HepG2 (cell line): ENCODE data around the gene P4HB. TPM values are rescaled to one million over a fixed set of nuclear protein-coding genes. Genes with fewer than 3 reads are reported as not detected.

ENCODE experiments used
- ATAC-seq: fragments of 200-7000 bp; cut with Tn5 transposase; 3 replicates; pipeline ENCODE4 v1.9.1; 2020; ENCODE audit warnings: mild to moderate bottlenecking, moderate library complexity
- BruUV-seq: library from RNA; stranded (reverse); fragments of 400-500 nt; replicated peaks from 2 replicates; lab custom pipeline; 2021; lab: Mats Ljungman, UMichigan
- CTCF ChIA-PET: fragments of 300-600 bp; formaldehyde crosslinking; extraction: SDS; loops from one replicate; lab custom pipeline; 2021; ENCODE audit warnings: low total read pairs, inconsistent platforms, low intra/inter-chr PET ratio; lab: Yijun Ruan, JAX
- POLR2A ChIA-PET: fragments of 350-600 bp; sonication (Branson Sonifier 250); formaldehyde crosslinking; loops from one replicate; lab custom pipeline; 2020; ENCODE audit warnings: antibody characterized with exemption, inconsistent platforms; lab: Yijun Ruan, JAX
- DNase-seq: peaks from one replicate; pipeline ENCODE4 v3.0.0-alpha.2; 2015; ENCODE audit warnings: low spot score
- FAIRE-seq: peaks from 3 replicates; lab custom pipeline; 2011; peaks lifted over from hg19 to GRCh38; lab: Jason Lieb, UNC
- H2AFZ ChIP-seq: one replicate; pipeline ENCODE4 v1.6.1; 2011; ENCODE audit warnings: low read length, inconsistent platforms
- H3K27ac ChIP-seq: fragments of 300-600 bp; 3 replicates; pipeline ENCODE4 v1.8.0; 2011; ENCODE audit warnings: mixed run types, mild to moderate bottlenecking, mixed read lengths, low read length, inconsistent platforms; ENCODE audit not compliant: insufficient read depth; ENCODE audit errors: extremely low read length
- H3K27me3 ChIP-seq, 2 experiments: fragments of 200-600 bp in 1 of 2; 2 replicates in 1 of 2; 3 replicates in 1 of 2; pipeline versions ENCODE4 v1.6.0 to v1.8.0; 2011; ENCODE audit warnings: low read length in 2 of 2, mild to moderate bottlenecking in 2 of 2, moderate library complexity in 2 of 2, inconsistent platforms in 1 of 2; ENCODE audit not compliant: insufficient read depth in 2 of 2, control insufficient read depth in 1 of 2
- H3K36me3 ChIP-seq, 2 experiments: fragments of 200-600 bp in 1 of 2; replicated peaks in 1 of 2; 2 replicates in 1 of 2; 3 replicates in 1 of 2; pipeline versions ENCODE4 v1.5.1 to v1.8.0; 2011; ENCODE audit warnings: low read length in 2 of 2, inconsistent platforms in 1 of 2; ENCODE audit not compliant: insufficient read depth in 2 of 2, control insufficient read depth in 1 of 2
- H3K4me1 ChIP-seq: 2 replicates; pipeline ENCODE4 v1.5.1; 2012; ENCODE audit warnings: low read length, inconsistent platforms; ENCODE audit not compliant: insufficient read depth
- H3K4me2 ChIP-seq: 2 replicates; pipeline ENCODE4 v1.6.0; 2011; ENCODE audit warnings: low read depth, low read length, inconsistent platforms
- H3K4me3 ChIP-seq, 3 experiments: fragments of 200-600 bp in 1 of 3; sonication (generic), shearing (Covaris generic) in 1 of 3; replicated peaks in 1 of 3; 2 replicates each; pipeline ENCODE4 v1.5.1; 2011 to 2016; ENCODE audit warnings: low read length in 3 of 3, inconsistent platforms in 2 of 3, low read depth in 2 of 3, mild to moderate bottlenecking in 2 of 3, control low read depth in 1 of 3, mixed read lengths in 1 of 3; ENCODE audit not compliant: insufficient read depth in 1 of 3
- H3K79me2 ChIP-seq: one replicate; pipeline ENCODE4 v1.6.1; 2011; ENCODE audit warnings: low read length, inconsistent platforms; ENCODE audit not compliant: insufficient read depth
- H3K9ac ChIP-seq: 2 replicates; pipeline ENCODE4 v1.6.0; 2011; ENCODE audit warnings: mild to moderate bottlenecking, low read depth, low read length, inconsistent platforms; ENCODE audit not compliant: insufficient read depth
- H3K9me3 ChIP-seq: 2 replicates; pipeline ENCODE4 v1.5.1; 2012; ENCODE audit warnings: mild to moderate bottlenecking, low read length
- H4K20me1 ChIP-seq: 2 replicates; pipeline ENCODE4 v1.6.0; 2011; ENCODE audit warnings: inconsistent platforms, mild to moderate bottlenecking, low read length, moderate library complexity; ENCODE audit not compliant: insufficient read depth
- AKAP8 ChIP-seq: sonication (generic); formaldehyde crosslinking; IDR thresholded peaks from 2 replicates; pipeline ENCODE4 v1.5.1; 2020; ENCODE audit warnings: mild to moderate bottlenecking, missing genetic modification reagents
- CHD2 ChIP-seq: IDR thresholded peaks from 2 replicates; pipeline ENCODE4 v1.6.1; 2011; ENCODE audit warnings: low read depth, low read length, improper control_type of control experiment
- FIP1L1 ChIP-seq: fragments of 200-400 bp; formaldehyde crosslinking; IDR thresholded peaks from 2 replicates; pipeline ENCODE4 v1.6.1; 2018; ENCODE audit warnings: low read depth, mild to moderate bottlenecking, low read length, moderate library complexity, borderline replicate concordance; ENCODE audit not compliant: insufficient read depth
- FOXM1 ChIP-seq: sonication (generic); formaldehyde crosslinking; IDR thresholded peaks from 2 replicates; pipeline ENCODE4 v1.5.0; 2020; ENCODE audit warnings: missing genetic modification reagents
- IRX3 ChIP-seq: sonication (generic); formaldehyde crosslinking; IDR thresholded peaks from 2 replicates; pipeline ENCODE4 v1.8.1; 2023; ENCODE audit warnings: mild to moderate bottlenecking, low read depth, missing genetic modification reagents, borderline replicate concordance
- NCOA1 ChIP-seq: sonication (generic); formaldehyde crosslinking; IDR thresholded peaks from 2 replicates; pipeline ENCODE4 v1.9.0; 2021; ENCODE audit warnings: missing genetic modification reagents
- NCOA5 ChIP-seq: sonication (generic); formaldehyde crosslinking; IDR thresholded peaks from 2 replicates; pipeline ENCODE4 v1.4.0; 2020; ENCODE audit warnings: missing genetic modification reagents
- RBM22 ChIP-seq: fragments of 200-400 bp; formaldehyde crosslinking; optimal IDR thresholded peaks from 2 replicates; pipeline ENCODE3; 2017; ENCODE audit warnings: mild to moderate bottlenecking, low read length, moderate library complexity
- TBX2 ChIP-seq: sonication (generic); formaldehyde crosslinking; IDR thresholded peaks from 2 replicates; pipeline ENCODE4 v1.5.0; 2020; ENCODE audit warnings: missing genetic modification reagents, mild to moderate bottlenecking, borderline replicate concordance
- TBX3 ChIP-seq: fragments of 450-650 bp; IDR thresholded peaks from 2 replicates; pipeline ENCODE4 v1.6.1; 2017; ENCODE audit warnings: antibody characterized with exemption, mild to moderate bottlenecking, inconsistent platforms, borderline replicate concordance
- ZFX ChIP-seq: sonication (generic); formaldehyde crosslinking; IDR thresholded peaks from 2 replicates; pipeline ENCODE4 v1.4.0; 2020; ENCODE audit warnings: mild to moderate bottlenecking, low read depth, missing genetic modification reagents, moderate library complexity
- ZFY ChIP-seq: sonication (generic); formaldehyde crosslinking; IDR thresholded peaks from 2 replicates; pipeline ENCODE4 v1.4.0; 2020; ENCODE audit warnings: missing genetic modification reagents
- ZKSCAN8 ChIP-seq: IDR thresholded peaks from 2 replicates; pipeline ENCODE4 v1.6.1; 2016; ENCODE audit warnings: borderline replicate concordance, missing genetic modification reagents, missing compliant biosample characterization
- ZNF484 ChIP-seq: sonication (generic); formaldehyde crosslinking; IDR thresholded peaks from 2 replicates; pipeline ENCODE4 v1.5.1; 2020; ENCODE audit warnings: mild to moderate bottlenecking, low read depth, missing genetic modification reagents, borderline replicate concordance
- ZNF768 ChIP-seq: sonication (generic); formaldehyde crosslinking; IDR thresholded peaks from 2 replicates; pipeline ENCODE4 v1.4.0; 2020; ENCODE audit warnings: missing genetic modification reagents
- ZNF772 ChIP-seq: sonication (generic); formaldehyde crosslinking; IDR thresholded peaks from 2 replicates; pipeline ENCODE4 v1.5.0; 2020; ENCODE audit warnings: mild to moderate bottlenecking, missing genetic modification reagents
- ZNF891 ChIP-seq: sonication (generic); formaldehyde crosslinking; IDR thresholded peaks from 2 replicates; pipeline ENCODE4 v1.5.0; 2020; ENCODE audit warnings: mild to moderate bottlenecking, missing genetic modification reagents
- WGBS: methylation state at CpG from one replicate; pipeline ENCODE4 v1.1.6; 2017; ENCODE audit warnings: low lambda C conversion rate; 5-methylcytosine and 5-hydroxymethylcytosine counted together
- in situ Hi-C: cut with HindIII; loops from 2 replicates; pipeline ENCODE4 v1.10.0; 2017; ENCODE audit warnings: low pct_unique_long_range_greater_than_20kb; ENCODE audit not compliant: extremely low pct_ligation_motif_present
- intact Hi-C: fragments of 100-400 bp; cut with micrococcal nuclease; formaldehyde crosslinking; loops from one replicate; pipeline ENCODE4 v1.10.0; 2022; ENCODE audit not compliant: unreplicated experiment
- polyA plus RNA-seq, 8 experiments: library from polyadenylated mRNA; depleted of rRNA in 3 of 8; stranded (reverse) in 7 of 8; unstranded in 1 of 8; fragments of >200 nt; fragmentation: Illumina TruSeq in 4 of 8; extraction: Trizol in 4 of 8; gene quantifications; 2 replicates each; pipeline versions ENCODE4 v1.2.1 to v1.2.3, GENCODE V29; 2011 to 2016; ENCODE audit warnings: low read depth in 4 of 8, missing spikeins in 1 of 8, mixed read lengths in 1 of 8; ENCODE audit not compliant: insufficient read depth in 1 of 8
- total RNA-seq, 5 experiments: library from RNA; depleted of rRNA; stranded (reverse); fragments of >200 nt; fragmentation: Illumina TruSeq; extraction: Trizol; gene quantifications; 2 replicates each; pipeline ENCODE4 v1.2.3, GENCODE V29; 2016; ENCODE audit warnings: low read depth in 1 of 5
- TF ChIP-seq, protein P1 (sequence below): sonication (generic); formaldehyde crosslinking; IDR thresholded peaks from 2 replicates; pipeline ENCODE4 v1.8.0; 2023; ENCODE audit warnings: mild to moderate bottlenecking, missing genetic modification reagents
- TF ChIP-seq, protein P2 (sequence below): sonication (generic); formaldehyde crosslinking; IDR thresholded peaks from 2 replicates; pipeline ENCODE4 v1.4.0; 2020; ENCODE audit warnings: missing genetic modification reagents, borderline replicate concordance
- TF ChIP-seq, protein P3 (sequence below): sonication (generic); formaldehyde crosslinking; IDR thresholded peaks from 2 replicates; pipeline ENCODE4 v1.4.0; 2020; ENCODE audit warnings: mild to moderate bottlenecking, missing genetic modification reagents

The P4HB gene
- total and polyA plus RNA-seq, 2 of the 13 experiments (the other 11 are each of a cell fraction or from before 2014, with no cell fraction given): 185 to 782 TPM

DNA sequence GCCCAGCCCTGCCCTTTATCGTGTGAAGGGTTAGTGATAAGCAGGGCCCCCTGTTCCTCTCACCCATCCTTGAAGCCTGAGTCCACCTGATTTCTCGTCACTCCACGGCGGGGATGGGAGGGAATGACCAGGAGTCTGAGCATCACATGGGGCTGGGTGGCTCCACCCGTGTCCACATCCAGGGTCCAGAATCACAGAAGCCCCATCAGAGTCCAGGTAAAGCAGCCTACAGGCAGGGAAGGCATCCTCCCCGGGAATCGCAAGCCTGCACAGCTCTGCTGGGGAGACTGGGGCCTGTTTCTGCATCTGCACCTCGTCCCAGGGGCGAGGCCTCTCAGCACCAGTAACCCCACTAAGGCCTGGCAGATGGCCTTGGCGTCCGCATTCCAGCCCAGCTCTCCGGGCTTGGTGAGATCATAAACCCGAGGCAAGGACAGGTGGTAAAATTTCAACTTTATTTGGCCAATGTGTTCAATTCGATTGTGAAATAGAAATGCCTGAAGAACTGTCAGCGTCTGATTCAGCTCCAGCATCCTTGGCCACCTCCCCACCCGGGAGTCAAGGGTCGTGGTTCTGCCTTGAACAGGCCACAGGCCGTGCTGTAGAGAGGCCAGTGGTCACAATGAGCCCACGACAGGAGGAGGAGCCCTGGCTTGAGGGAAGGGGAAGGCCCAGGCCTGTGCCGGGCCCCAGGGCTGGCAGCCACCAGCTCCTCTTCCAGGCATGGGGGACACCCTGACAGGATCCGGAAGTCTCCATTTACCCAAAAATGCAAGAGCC, 17.4 kb downstream of the P4HB start:
- in situ Hi-C loops: no loop called here
- no peak overlapping the region for H3K4me3 ChIP-seq
- DNase-seq: no peak
- ChIA-PET CTCF (no interaction called here), POLR2A (interaction anchor here (0.7 to 8.9 kb wide), 7 partner anchors 9 to 28 kb away, joined by 3 to 40 read pairs (median 6); partner anchors contain the start of genes MCRIP1 and P4HB)
- H4K20me1 ChIP-seq: peaks cover 6% of the 10 kb centered on the region; the same call in 1 of the 2 replicates
- BruUV-seq: no TSS peak
- H3K4me1 ChIP-seq: peaks cover 26% of the 10 kb centered on the region
- no peak overlapping the region for H3K4me2 ChIP-seq
- no peak overlapping the region for H3K9ac ChIP-seq
- no peak for ATAC-seq
- H2AFZ ChIP-seq: no peak overlapping the region
- no peaks in the 10 kb centered on the region for H3K27me3 ChIP-seq
- intact Hi-C loops: no loop called here
- no peaks in the 10 kb centered on the region for H3K9me3 ChIP-seq
- no peak overlapping the region for H3K27ac ChIP-seq
- H3K79me2 ChIP-seq: no peaks in the 10 kb centered on the region
- H3K36me3 ChIP-seq: peaks cover 37 to 52% of the 10 kb centered on the region in 2 experiments
- WGBS: 88% methylated on average over 17 of the region's 21 CpGs
- FAIRE-seq: no peak
- TF ChIP-seq ZKSCAN8 (CRISPR knock-in tag): 0 out of 2 replicates have a peak, but pooled peaks have one; percentile 31
- TF ChIP-seq, protein P1, sequence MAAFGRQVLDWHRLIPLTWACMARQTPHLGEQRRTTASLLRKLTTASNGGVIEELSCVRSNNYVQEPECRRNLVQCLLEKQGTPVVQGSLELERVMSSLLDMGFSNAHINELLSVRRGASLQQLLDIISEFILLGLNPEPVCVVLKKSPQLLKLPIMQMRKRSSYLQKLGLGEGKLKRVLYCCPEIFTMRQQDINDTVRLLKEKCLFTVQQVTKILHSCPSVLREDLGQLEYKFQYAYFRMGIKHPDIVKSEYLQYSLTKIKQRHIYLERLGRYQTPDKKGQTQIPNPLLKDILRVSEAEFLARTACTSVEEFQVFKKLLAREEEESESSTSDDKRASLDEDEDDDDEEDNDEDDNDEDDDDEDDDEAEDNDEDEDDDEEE (CRISPR knock-in tag): 0 out of 2 replicates have a peak, but pooled peaks have one; percentile 27
- 0 out of 2 replicates have a peak, but pooled peaks have one; percentile 2 for TF ChIP-seq ZNF768 (CRISPR knock-in tag)
- TF ChIP-seq, protein P2, sequence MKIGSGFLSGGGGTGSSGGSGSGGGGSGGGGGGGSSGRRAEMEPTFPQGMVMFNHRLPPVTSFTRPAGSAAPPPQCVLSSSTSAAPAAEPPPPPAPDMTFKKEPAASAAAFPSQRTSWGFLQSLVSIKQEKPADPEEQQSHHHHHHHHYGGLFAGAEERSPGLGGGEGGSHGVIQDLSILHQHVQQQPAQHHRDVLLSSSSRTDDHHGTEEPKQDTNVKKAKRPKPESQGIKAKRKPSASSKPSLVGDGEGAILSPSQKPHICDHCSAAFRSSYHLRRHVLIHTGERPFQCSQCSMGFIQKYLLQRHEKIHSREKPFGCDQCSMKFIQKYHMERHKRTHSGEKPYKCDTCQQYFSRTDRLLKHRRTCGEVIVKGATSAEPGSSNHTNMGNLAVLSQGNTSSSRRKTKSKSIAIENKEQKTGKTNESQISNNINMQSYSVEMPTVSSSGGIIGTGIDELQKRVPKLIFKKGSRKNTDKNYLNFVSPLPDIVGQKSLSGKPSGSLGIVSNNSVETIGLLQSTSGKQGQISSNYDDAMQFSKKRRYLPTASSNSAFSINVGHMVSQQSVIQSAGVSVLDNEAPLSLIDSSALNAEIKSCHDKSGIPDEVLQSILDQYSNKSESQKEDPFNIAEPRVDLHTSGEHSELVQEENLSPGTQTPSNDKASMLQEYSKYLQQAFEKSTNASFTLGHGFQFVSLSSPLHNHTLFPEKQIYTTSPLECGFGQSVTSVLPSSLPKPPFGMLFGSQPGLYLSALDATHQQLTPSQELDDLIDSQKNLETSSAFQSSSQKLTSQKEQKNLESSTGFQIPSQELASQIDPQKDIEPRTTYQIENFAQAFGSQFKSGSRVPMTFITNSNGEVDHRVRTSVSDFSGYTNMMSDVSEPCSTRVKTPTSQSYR (CRISPR knock-in tag): no peak
- TF ChIP-seq ZNF484 (CRISPR knock-in tag): no peak
- TF ChIP-seq AKAP8 (CRISPR knock-in tag): peak; percentile 70; the same call in 1 of the 2 replicates
- no peak for TF ChIP-seq FOXM1 (CRISPR knock-in tag)
- TF ChIP-seq, protein P3, sequence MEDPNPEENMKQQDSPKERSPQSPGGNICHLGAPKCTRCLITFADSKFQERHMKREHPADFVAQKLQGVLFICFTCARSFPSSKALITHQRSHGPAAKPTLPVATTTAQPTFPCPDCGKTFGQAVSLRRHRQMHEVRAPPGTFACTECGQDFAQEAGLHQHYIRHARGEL (CRISPR knock-in tag): 0 out of 2 replicates have a peak, but pooled peaks have one; percentile 55
- TF ChIP-seq ZFX: peak; percentile 42
- no peak for TF ChIP-seq NCOA5 (CRISPR knock-in tag)
- TF ChIP-seq TBX3: no peak
- peak; percentile 99 for TF ChIP-seq RBM22
- TF ChIP-seq ZNF772 (CRISPR knock-in tag): 0 out of 2 replicates have a peak, but pooled peaks have one; percentile 45
- 0 out of 2 replicates have a peak, but pooled peaks have one; percentile 6 for TF ChIP-seq ZFY (CRISPR knock-in tag)
- TF ChIP-seq IRX3 (CRISPR knock-in tag): 0 out of 2 replicates have a peak, but pooled peaks have one; percentile 36
- TF ChIP-seq NCOA1 (CRISPR knock-in tag): no peak
- TF ChIP-seq TBX2 (CRISPR knock-in tag): 0 out of 2 replicates have a peak, but pooled peaks have one; percentile 36
- 0 out of 2 replicates have a peak, but pooled peaks have one; percentile 66 for TF ChIP-seq FIP1L1
- 0 out of 2 replicates have a peak, but pooled peaks have one; percentile 17 for TF ChIP-seq CHD2
- peak; percentile 65; the same call in 1 of the 2 replicates for TF ChIP-seq ZNF891 (CRISPR knock-in tag)
